Osteoblast (primary cell): Measurements from ENCODE around the gene MTMR8. TPM values are rescaled to one million over a fixed set of nuclear protein-coding genes. Genes with fewer than 3 reads are reported as not detected.

ENCODE experiments used
- DNase-seq: peaks from one replicate; pipeline ENCODE4 v3.0.0; 2011; ENCODE audit warnings: low spot score, mixed read lengths; ENCODE audit not compliant: insufficient read length; ENCODE audit errors: missing footprints
- H2AFZ ChIP-seq: 2 replicates; pipeline ENCODE4 v1.6.0; 2011; ENCODE audit warnings: mild to moderate bottlenecking, low read length
- H3K27ac ChIP-seq: 2 replicates; pipeline ENCODE4 v1.5.1; 2011; ENCODE audit warnings: mild to moderate bottlenecking, low read depth, low read length, moderate library complexity
- H3K27me3 ChIP-seq: 2 replicates; pipeline ENCODE4 v1.6.0; 2012; ENCODE audit warnings: mild to moderate bottlenecking, control low read depth, inconsistent platforms, low read length, moderate library complexity; ENCODE audit not compliant: insufficient read depth
- H3K36me3 ChIP-seq: 2 replicates; pipeline ENCODE4 v1.5.1; 2011; ENCODE audit warnings: mild to moderate bottlenecking, low read length, control low read depth, moderate library complexity; ENCODE audit not compliant: insufficient read depth
- H3K4me1 ChIP-seq: 2 replicates; pipeline ENCODE4 v1.5.1; 2011; ENCODE audit warnings: mild to moderate bottlenecking, low read length, control low read depth, moderate library complexity; ENCODE audit not compliant: insufficient read depth
- H3K4me2 ChIP-seq: 2 replicates; pipeline ENCODE4 v1.6.0; 2011; ENCODE audit warnings: mild to moderate bottlenecking, low read length; ENCODE audit not compliant: insufficient read depth
- H3K4me3 ChIP-seq: fragments of 200-600 bp; sonication (generic); 3 replicates; pipeline ENCODE4 v1.5.1; 2012; ENCODE audit warnings: mild to moderate bottlenecking, low read length, inconsistent platforms; ENCODE audit not compliant: insufficient read depth
- H3K79me2 ChIP-seq: 2 replicates; pipeline ENCODE4 v1.6.0; 2012; ENCODE audit warnings: mild to moderate bottlenecking, low read length, control low read depth, inconsistent platforms; ENCODE audit not compliant: insufficient read depth
- H3K9me3 ChIP-seq: 2 replicates; pipeline ENCODE4 v1.5.1; 2011; ENCODE audit warnings: low read depth, low read length, control low read depth
- H4K20me1 ChIP-seq: 2 replicates; pipeline ENCODE4 v1.6.0; 2012; ENCODE audit warnings: mild to moderate bottlenecking, low read length, control low read depth; ENCODE audit not compliant: insufficient read depth
- total RNA-seq: library from RNA; depleted of rRNA; stranded (reverse); fragments of >200 nt; gene quantifications from 2 replicates; pipeline ENCODE4 v1.2.3, GENCODE V29; 2012
- TF ChIP-seq, protein P1 (sequence below): IDR thresholded peaks from 2 replicates; pipeline ENCODE4 v1.5.1; 2011; ENCODE audit warnings: mild to moderate bottlenecking, low read depth, low read length, moderate library complexity; ENCODE audit errors: extremely low read depth

The MTMR8 gene
- total RNA-seq, 1 donor: 0.72 TPM

DNA sequence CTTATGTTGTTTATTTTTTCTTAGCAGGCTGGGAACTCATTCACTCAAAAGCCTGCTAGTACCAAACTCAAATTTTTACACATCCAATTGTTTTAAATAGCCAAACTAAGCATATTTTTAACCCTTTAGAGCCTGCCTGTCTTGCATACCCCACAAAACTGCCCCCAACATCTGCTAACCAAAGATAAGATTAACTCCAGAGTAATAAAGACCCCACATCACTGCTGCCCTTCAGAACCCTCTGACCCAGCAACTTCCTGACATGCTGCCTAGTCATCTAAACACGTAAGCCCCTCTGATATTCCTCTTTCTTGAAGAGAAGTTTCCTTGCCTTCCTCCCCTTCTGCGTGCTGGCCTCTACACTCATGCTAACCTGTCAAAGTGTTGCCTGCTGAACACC lies 104.1 kb downstream of the MTMR8 start:
- Histone ChIP-seq H3K36me3 (no peaks in the 10 kb centered on the region), H3K9me3 (no peaks in the 10 kb centered on the region), H3K4me3 (no peak overlapping the region), H4K20me1 (no peaks in the 10 kb centered on the region), H3K4me2 (no peak overlapping the region), H3K27me3 (no peaks in the 10 kb centered on the region), H3K4me1 (no peaks in the 10 kb centered on the region), H3K79me2 (no peaks in the 10 kb centered on the region), H3K27ac (no peak overlapping the region), H2AFZ (no peak overlapping the region)
- DNase-seq: no peak
- TF ChIP-seq, protein P1, sequence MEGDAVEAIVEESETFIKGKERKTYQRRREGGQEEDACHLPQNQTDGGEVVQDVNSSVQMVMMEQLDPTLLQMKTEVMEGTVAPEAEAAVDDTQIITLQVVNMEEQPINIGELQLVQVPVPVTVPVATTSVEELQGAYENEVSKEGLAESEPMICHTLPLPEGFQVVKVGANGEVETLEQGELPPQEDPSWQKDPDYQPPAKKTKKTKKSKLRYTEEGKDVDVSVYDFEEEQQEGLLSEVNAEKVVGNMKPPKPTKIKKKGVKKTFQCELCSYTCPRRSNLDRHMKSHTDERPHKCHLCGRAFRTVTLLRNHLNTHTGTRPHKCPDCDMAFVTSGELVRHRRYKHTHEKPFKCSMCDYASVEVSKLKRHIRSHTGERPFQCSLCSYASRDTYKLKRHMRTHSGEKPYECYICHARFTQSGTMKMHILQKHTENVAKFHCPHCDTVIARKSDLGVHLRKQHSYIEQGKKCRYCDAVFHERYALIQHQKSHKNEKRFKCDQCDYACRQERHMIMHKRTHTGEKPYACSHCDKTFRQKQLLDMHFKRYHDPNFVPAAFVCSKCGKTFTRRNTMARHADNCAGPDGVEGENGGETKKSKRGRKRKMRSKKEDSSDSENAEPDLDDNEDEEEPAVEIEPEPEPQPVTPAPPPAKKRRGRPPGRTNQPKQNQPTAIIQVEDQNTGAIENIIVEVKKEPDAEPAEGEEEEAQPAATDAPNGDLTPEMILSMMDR: no peak

DNA sequence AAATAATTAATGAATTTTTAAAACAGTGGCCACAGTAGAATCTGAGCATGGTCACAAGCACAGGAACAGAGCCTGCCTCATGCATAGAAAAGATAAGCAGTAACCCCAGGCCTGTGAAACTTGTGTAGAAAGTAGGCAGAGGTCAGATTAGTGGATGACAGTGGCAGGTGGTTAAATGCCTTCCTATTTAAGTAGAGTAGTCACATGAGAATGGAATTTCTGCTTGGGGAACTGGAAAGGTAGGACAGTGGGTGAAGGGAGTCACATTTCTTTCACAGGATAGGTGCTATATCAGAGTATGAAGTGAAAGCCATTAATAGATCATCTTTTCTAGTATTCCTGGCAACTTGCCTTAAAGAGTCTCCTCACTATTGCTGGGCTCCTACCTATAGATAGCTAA lies 130.0 kb downstream of the MTMR8 start:
- no peaks in the 10 kb centered on the region for H3K9me3 ChIP-seq

GRCh38 chrX:64230123-64230970 lies 164.9 kb downstream of the MTMR8 start, which contains the start of gene ASB12:
TSS of gene ASB12 (minus strand) at chrX:64230607. CDS start at chrX:64225650, 4,957 bp downstream.
- Histone ChIP-seq H3K27ac (no peak within 1 kb of the TSS), H3K4me2 (no peak within 1 kb of the TSS), H2AFZ (no peak within 1 kb of the TSS), H3K27me3 (no peaks in the 10 kb centered on the region), H3K9me3 (no peaks in the 10 kb centered on the region), H3K36me3 (no peaks in the 10 kb centered on the region), H3K4me3 (no peak within 1 kb of the TSS), H4K20me1 (no peaks in the 10 kb centered on the region), H3K79me2 (no peaks in the 10 kb centered on the region), H3K4me1 (no peaks in the 10 kb centered on the region)
- DNase-seq: no peak
- TF ChIP-seq, protein P1: no peak

More for the DNA sequence above, 130.0 kb downstream of the MTMR8 start:
- Histone ChIP-seq H3K36me3 (no peaks in the 10 kb centered on the region), H3K79me2 (no peaks in the 10 kb centered on the region), H3K27me3 (no peaks in the 10 kb centered on the region), H4K20me1 (no peaks in the 10 kb centered on the region), H3K4me3 (no peak overlapping the region), H3K4me1 (no peaks in the 10 kb centered on the region), H3K4me2 (no peak overlapping the region), H3K27ac (no peak overlapping the region), H2AFZ (no peak overlapping the region)
- TF ChIP-seq, protein P1: no peak
- DNase-seq: no peak

GRCh38 chrX:64229154-64229553 lies 166.1 kb downstream of the MTMR8 start:
- Histone ChIP-seq H3K9me3 (no peaks in the 10 kb centered on the region), H3K27me3 (no peaks in the 10 kb centered on the region), H3K4me3 (no peak overlapping the region), H4K20me1 (no peaks in the 10 kb centered on the region), H3K4me1 (no peaks in the 10 kb centered on the region), H2AFZ (no peak overlapping the region), H3K4me2 (no peak overlapping the region), H3K79me2 (no peaks in the 10 kb centered on the region), H3K36me3 (no peaks in the 10 kb centered on the region), H3K27ac (no peak overlapping the region)
- DNase-seq: no peak
- TF ChIP-seq, protein P1: no peak
